NCI-H2107 treated with DMSO at 0.1 percent for 48 hours (cell line): ENCODE measurements around the gene GRIN2C.
A peak's percentile ranks its signal among the peaks of the same experiment; 100 is the strongest.
"Not testable (repeated sequence)": the region's sequence is repeated elsewhere in the genome, so short reads cannot be mapped to it uniquely, and the experiment has no call there.

ENCODE experiments used
- DNase-seq: peaks from one replicate; lab custom pipeline; 2025; ENCODE audit not compliant: unreplicated experiment; lab: John Stamatoyannopoulos, UW

Gene GRIN2C

DNA sequence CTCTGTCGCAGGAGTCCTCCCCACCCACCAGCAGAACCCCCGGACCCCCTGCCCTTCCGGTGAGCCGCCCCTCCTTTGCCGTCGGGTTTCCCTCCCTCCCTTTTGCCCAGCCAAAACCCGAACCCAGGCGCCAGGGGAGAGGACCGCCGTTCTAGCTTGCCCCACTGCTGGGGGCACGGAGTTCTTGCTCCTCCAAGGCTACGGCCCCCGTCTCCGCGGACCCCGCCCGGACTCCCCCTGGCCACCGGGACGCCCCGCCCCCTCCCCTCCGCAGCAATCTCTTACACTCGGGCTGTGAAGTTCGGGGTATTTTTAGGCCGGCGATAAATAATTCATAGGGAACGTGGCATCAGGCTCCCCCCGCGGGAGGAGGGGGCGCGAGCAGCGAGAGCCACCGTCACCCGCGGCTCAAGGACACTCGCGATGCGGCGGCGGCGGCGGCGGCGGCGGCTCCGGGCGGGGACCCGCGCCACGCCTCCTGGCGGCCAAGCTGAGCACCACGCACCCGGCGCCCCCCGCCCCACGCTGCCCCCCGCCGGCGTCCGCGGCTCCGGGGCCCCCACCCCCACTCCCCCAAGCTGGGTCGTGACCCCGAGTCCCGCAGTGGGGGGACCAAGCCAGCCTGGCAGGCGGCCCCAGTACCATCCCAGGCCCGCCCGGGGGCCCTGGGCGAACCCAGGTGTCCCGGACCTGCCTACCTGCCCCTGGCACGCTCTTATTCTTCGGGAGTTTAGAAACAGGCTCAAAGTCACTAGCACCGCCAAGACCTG is at the start of gene GRIN2C:
GRIN2C (minus strand) TSS at position 427 of the 770 bp plus-strand sequence. CDS start 4,793 bp downstream, outside the sequence.
- DNase-seq = no peak

DNA sequence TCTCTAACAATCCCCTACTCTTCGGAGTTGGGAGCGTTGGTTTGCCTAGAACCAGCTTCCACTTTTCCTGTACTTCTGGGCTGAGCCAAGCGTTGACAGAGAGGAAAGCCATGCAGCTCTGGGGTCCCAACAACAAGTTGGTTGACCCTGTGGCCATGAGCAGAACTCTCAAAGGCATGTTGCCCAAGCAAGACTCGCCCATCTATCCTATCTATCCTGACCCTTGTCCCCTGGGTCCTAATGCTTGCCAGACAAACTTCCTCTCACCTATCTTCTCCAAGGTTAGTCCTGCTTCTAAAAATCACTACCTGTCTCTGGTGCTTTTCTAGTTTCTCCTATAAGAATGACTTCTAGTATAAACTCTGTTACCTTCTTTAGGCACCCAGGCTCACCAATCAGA is 49.4 kb upstream of the GRIN2C start:
- not testable (repeated sequence) for DNase-seq

DNA sequence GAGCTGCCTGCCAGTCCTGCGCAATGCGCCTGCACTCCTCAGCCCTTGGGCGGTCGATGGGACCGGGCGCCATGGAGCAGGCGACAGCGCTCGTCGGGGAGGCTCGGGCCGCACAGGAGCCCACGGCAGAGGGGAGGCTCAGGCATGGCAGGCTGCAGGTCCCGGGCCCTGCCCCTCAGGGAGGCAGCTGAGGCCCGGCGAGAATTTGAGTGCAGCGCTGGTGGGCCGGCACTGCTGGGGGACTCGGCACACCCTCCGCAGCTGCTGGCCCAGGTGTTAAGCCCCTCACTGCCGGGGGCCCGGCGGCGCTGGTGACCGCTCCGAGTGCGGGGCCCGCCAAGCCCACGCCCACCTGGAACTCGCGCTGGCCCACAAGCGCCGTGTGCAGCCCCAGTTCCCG is 47.3 kb upstream of the GRIN2C start:
- DNase-seq = no peak

DNA sequence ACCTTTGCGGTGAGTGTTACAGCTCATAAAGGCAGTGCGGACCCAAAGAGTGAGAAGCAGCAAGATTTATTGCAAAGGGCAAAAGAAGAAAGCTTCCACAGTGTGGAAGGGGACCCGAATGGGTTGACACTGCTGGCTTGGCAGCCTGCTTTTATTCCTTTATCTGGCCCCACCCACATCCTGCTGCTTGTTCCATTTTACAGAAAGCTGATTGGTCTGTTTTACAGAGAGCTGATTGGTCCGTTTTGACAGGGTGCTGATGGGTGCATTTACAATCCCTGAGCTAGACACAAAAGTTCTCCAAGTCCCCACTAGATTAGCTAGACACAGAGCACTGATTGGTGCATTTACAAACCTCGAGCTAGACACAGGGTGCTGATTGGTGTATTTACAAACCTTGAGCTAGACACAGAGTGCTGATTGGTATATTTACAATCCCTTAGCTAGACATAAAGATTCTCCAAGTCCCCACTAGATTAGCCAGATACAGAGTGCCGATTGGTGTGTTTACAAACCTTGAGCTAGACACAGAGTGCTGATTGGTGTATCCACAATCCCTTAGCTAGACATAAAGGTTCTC is 46.6 kb upstream of the GRIN2C start:
- DNase-seq = not testable (repeated sequence)

DNA sequence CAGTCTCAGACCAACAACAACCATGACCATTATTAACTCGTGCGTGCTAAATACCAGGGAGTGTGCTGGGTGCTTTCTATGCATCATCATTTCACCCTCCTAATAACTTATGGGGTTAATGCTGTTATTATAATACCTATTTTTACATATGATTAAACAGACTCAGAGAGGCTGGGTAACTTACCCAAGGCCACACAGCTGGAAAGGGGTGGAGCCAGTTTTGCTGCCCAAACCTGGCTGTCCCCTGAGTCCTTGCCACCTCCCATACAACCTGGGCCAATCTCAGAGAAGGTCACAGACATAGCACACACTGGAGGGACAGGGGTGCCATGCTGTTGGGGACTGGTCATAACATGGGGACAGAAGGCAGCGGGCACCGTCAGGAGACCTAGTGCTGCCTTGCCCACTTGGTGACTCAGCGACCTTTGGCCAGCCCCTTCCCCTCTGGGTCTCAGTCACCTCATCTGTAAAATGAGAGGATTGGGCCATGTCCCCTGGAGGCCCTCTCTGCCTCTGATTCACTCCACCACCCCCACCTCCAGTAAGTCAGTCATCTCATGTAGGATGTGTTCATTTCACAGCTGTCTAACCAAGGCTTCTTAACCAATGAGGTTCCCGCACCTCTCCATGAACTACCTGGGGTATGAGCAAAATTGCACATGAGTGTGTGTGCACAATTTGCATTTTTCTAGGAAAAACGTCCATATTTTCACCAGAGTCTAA is 45.2 kb upstream of the GRIN2C start:
- no peak for DNase-seq

DNA sequence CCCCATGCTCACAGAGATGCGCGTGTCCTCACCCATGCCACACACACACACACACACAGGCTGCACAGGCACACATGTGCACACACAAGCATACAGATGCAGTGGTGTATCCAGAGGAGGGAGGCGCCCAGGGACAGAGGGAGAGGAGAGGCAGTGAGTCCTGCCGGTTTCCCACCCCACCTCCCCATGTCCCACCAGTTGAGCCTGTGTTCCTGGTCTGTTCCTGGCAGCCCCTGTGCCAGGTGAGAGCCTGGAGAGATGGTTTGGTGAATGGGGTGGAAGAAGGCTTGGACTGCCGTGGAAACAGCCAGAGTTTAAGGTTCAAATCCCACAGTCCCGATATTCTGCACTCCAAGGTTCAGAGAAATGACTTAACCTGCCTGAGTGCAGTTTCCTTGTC is 44.0 kb upstream of the GRIN2C start:
- DNase-seq = no peak

DNA sequence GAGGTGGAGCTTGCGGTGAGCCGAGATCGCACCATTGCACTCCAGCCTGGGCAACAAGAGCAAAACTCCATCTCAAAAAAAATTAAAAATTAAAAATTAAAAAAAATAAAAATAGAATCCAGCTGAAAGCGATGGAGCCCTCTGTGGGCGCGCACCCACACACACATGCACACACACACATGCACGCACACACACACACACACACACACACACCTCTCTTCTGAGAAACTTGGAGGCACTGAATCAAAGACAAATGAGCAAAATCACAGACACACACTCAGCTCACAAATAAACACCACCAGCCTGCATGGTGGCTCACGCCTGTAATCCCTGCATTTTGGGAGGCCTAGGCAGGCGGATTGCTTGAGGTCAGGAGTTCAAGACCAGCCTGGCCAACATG is 43.3 kb upstream of the GRIN2C start:
- DNase-seq = no peak

DNA sequence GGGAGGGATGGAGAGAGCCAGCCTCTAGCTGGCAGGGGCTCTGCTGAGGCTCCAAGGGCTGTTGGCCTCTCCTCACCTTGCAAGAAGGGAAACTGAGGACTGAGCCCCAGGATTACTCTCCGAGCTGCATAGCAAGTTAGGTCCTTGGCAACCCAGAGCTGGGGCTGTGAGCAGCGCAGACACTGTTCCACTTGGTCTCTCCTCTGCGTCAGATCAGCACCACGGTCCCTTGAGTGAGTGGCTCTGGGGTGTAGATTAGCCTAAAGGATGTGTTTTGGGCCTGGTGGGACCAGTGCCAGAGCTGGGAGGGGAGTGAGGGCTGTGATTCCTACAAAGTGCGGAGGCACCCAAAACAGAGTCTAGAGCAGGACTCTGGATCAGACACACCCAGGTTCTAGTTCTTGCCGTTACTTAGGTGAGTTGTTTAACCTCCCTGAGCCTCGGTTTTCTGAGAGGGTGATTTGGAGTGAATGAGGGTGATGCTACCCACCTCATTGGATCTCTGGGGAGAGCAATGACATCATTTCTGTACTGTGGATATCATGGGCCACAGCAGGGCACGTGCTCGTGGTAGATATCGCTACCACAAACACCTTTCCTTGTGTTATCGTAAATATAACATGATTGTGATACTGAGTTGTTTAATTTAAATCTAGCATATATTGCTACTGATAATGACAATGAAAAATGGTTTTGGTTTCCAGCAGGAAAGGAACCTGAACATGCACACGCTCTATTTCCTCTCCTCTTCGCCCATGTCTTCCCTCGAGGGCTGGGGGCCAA is 41.9 kb upstream of the GRIN2C start:
- DNase-seq = no peak

DNA sequence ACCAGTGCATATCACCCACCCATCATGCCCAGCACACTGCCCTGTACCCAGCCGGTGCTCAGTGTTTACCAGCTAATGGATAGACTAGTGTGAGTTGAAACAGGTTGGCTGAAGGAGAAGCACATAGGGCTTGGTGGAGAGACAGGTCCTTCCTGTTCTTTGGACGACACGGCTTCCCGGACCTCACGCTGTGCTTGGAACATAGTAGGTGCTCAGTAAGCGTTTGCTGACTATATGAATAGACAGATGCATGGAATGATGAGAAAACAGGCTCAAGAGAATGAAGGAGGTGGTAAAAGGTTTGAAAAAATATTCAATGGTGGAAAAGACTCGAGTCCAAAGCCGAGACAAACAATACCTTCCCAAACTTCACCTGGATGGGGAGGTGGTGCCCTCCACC is 40.5 kb upstream of the GRIN2C start:
- DNase-seq = no peak

DNA sequence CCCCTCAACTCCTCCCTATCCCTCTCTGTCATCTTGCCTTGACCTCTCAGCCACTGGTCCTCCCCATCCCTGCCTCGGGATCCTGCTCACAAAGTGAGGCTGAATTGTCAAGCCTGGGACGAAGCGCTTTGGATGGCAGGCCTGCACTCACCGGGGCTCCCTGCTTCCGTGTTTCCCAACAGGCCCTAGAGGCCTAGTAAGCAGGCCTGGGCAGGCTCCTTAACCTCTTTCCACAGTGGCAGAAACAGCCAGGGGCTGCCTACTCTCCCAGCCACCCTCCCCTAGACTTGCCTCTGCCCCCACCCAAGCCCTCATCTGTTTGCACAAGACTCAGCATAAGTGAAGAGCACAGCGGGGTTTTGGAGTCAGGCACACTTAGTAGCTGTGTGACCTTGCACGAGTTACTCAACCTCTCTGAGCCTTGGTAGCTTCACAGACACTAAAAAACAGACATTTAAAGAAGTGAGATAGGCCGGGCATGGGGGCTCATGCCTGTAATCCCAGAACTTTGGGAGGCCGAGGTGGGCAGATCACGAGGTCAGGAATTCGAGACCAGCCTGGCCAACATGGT is 38.8 kb upstream of the GRIN2C start:
- no peak for DNase-seq

DNA sequence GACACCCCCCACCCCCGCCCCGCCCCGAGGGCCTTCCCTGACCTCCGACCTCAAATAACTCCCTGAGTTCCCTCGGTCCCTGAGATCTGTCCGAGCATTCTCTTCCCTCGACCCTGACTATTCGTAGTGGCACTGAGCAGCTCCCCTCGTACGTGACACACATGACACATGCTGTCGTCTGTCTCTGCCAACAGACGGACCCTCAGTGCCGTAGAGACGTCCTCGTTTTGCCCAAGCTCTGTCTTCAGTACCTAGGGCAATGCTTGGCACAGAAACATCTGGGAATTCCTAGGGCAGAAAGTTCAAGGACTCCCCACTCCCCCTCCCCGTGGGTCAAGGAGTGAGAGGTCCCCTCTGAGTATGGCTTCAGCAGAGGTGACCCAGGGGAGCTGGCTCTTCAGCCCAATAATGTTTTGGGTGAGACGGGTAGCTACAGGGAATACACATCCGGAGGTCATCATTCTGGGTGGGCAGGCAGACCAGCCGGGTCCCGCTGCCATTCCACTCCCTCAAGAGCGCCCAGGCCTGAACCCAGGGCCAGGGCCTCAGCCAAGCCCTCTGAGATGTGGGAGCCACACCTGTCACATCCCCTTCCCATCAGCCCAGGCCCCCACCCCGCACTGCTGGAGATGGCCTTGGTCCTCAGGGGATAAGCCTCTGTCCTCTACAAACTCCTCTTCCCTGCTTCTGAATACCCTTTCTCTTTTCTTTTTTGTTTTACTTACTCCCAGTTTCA is 34.4 kb upstream of the GRIN2C start:
- no peak for DNase-seq

DNA sequence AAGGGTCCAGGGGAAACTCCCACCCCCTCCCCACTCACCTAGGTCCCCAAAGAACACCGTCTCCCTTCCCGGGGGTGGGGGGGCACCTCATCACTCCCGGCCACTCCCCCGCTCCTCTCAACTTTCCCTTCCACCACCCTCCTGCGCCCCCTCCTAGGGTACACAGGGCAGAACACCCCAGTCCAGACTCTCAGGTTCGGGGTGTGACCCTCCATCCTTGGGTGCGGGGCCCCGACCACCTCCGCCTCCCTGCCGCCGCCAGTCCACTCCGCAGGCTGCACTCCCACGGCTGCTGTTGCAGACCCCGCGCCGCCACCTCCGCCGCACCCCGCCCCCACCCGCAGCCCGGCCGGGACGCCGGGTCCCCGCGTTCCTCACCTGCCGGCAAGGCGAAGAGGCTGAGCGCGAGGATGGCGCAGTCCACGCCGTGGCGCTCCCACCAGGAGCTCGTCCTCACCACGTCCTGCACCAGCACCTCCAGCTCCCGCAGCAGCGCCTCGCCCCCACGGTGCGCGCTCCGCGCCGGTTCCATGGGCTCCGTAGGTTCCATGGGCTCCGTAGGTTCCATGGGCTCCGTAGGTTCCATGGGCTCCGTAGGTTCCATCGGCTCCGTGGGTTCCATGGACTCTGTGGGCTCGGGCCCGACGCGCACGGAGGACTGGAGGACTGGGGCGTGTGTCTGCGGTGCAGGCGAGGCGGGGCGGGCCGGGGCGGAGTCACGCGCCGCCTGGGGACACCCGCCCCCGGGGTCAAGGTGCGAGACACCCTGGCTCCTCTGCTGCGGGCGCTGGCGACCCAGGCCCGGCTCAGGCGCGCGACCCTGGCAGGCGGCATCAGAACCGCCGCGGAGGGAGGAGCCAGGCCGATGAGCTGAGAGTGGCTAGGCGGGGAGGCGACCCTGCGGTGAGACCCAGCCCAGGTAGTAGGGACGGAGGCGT is 33.6 kb upstream of the GRIN2C start, which contains the start of gene FADS6:
FADS6 (minus strand) TSS at position 660 of the 938 bp plus-strand sequence; CDS start at position 622, 38 bp downstream.
- no peak for DNase-seq

DNA sequence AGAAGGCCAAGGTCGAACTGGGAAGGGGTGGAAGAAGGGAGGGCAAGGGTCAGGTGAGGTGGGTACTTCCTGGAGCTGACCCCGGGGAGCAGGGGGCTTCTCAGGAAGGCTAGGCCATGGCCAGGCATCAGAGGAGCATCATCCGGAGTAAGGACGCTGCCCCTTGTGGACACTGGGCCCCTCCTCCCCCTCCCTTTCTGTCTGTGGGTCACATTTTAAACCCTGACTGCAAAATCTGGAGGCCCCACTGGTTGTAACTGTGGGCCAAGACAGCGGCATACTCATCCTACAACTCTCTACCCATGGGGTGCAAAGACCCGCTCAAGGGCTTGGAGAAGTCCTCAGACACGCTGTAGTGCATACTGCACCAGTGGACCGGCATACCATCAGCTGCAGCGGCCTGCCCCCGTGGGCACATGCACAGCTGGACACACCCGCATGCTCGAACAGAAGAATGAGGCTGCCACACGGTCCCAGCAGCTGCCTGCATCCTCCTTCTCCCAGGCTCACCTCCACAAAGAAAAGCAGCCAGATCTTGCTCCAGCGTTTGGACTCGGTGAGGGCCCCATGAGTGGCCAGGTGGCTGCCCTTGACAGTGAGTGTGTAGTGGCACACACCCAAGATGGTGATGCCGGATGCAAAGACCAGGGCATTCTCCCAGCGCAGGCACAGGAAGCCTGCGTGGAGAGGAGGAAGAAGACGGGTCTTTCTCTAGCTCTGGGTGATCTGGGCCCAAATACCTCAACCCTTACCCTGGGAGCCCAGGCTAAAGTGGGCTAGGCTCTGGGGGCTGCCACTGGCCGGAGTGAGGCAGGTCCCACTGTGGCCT is 32.5 kb upstream of the GRIN2C start:
- peak; percentile 6 for DNase-seq

DNA sequence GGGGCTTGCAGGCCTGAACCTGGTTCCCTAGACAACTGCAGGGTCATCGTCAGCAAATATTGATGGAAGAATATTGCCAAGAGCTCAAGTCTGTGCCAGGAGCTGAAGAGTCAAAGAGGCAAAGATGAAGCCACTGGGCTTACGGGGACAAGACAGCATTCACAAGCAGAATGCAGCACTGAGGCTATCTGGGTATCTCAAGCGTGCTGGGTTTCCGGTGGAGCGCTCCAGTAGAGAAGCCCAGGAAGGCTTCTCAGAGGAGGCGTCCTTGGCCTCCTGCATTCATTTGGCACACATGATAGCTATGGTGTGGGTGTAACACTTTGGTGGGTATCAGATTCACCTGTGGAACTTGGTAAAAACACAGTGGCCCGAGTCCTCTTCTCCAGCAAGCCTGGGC is 30.9 kb upstream of the GRIN2C start:
- DNase-seq = no peak

DNA sequence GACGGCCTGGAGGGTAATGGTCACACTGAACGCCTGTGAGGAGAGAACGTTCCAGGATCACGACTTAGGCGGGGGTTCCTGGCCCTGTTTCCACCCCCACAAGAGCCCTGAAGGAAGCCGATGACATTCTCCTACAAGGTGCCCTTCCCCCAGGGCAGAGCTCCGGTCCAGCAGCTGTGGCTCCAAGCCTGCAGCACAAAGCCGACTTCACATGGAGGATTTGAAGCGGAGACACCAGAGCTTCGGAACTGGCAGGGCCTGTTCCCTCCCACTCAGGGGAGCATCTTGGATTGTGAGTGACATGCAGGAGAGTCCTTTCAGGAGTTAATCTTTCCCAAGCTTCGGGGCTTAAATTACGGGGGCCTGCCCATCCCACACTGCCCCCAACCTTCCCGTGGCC is 28.8 kb upstream of the GRIN2C start:
- no peak for DNase-seq

DNA sequence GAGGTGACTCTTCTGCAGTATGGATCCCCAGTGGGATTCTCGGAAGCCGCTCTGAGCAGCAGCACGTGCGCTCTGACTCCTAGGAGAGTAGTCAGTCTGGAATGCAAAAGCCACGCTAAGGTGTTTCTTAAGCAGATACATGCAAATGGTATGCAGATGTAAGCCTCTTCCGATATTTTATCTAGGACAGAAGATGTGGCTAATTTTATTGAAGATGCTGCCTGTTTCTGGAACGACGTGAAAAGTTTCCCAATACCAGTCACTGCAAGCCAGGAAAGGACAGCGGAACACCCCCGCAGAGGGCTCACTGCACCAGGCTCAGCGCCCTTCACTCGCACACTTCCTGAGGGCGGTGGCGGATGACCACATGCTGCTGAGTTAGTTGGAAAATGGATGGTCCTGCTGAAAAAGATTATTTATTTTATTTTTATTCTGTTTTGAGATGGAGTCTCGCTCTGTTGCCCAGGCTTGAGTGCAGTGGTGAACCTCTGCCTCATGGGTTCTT is 23.6 kb upstream of the GRIN2C start:
- no peak for DNase-seq

DNA sequence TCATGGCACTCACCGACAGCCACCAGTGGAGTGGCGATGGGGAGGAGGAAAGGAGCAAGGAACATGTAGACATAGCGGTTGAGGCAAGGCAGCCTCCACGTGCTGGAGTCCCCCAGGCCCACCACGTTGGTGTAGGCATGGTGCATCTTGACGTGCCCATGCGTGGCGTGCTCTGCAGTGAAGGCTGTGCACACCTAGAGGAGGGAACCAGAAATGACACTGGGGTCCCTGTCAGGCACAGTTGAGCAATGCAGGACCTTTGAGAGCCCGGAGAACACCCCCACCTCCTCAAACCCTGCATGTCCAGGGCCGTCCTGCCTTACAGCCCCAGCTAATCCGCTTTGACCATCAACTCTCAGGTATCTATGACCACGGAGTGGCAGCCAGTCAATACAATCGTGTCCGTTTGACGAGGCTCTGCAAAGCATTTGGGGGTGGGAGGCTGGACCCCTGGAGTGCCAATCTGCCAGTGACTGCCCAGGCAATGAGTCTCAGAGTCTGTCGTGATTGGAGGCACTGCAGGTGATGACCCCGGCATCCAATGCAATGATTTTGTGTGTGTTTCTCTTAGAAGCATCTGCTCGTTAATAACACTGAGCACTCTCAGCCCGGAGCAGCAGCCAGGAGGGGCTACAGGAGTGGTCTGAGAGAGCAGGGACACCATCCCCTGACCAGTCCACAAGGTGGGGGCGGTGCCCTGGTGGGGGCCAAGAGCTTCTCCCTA is 23.0 kb upstream of the GRIN2C start:
- DNase-seq = no peak
